Chondrocyte (in vitro differentiated cells): ENCODE results near the gene TYW1B. TPM values are rescaled to one million over a fixed set of nuclear protein-coding genes. Genes with fewer than 3 reads are reported as not detected.
"Not testable (repeated sequence)": the region's sequence is repeated elsewhere in the genome, so short reads cannot be mapped to it uniquely, and the experiment has no call there.

Experiments used
- DNase-seq: peaks from one replicate; pipeline ENCODE4 v3.0.0; 2021; ENCODE audit warnings: mixed read lengths, low spot score
- H3K27ac Mint-ChIP-seq: one replicate; pipeline ENCODE4 v1.8.0; 2021; ENCODE audit warnings: mild to moderate bottlenecking, moderate library complexity, mixed read lengths; ENCODE audit not compliant: unreplicated experiment
- H3K27me3 Mint-ChIP-seq: 2 replicates; pipeline ENCODE4 v1.8.0; 2021; ENCODE audit warnings: low read depth, mixed read lengths
- H3K36me3 Mint-ChIP-seq: 2 replicates; pipeline ENCODE4 v1.8.0; 2021; ENCODE audit warnings: low read depth, mixed read lengths
- H3K4me1 Mint-ChIP-seq: 2 replicates; pipeline ENCODE4 v1.8.0; 2021; ENCODE audit warnings: low read depth, mild to moderate bottlenecking, mixed read lengths
- H3K4me3 Mint-ChIP-seq: one replicate; pipeline ENCODE4 v1.8.0; 2021; ENCODE audit warnings: mild to moderate bottlenecking, moderate library complexity, mixed read lengths; ENCODE audit not compliant: unreplicated experiment
- H3K9me3 Mint-ChIP-seq: 2 replicates; pipeline ENCODE4 v1.8.0; 2021; ENCODE audit warnings: low read depth, mixed read lengths
- total RNA-seq: library from RNA; stranded (reverse); gene quantifications from 3 replicates; pipeline ENCODE4 v1.2.1, GENCODE V29; 2021
- TF ChIP-seq, protein P1 (sequence below): fragments of 200-600 bp; sonication (generic); IDR thresholded peaks from 2 replicates; pipeline ENCODE4 v1.5.0; 2021; ENCODE audit warnings: antibody characterized with exemption, mild to moderate bottlenecking, moderate library complexity

TYW1B gene
- total RNA-seq, 1 donor from 2014 or later = 1.2 TPM

DNA sequence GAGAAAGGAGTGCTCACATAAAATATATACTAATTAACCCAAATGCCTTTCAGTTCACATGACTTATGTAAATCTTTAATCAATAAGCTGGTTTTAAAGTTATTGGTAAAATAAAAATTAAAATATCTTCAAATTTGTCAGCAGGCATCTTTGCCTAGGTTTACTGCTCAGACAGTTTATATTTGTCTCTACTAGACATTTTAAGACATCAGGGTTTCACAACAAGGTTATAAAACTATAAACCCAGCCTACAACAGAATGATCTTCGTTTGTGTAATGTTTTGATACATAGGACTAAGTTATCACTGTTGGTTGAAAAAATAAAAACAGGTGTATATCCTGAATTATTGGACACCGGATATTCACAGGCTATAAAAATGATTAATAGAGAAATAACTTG is 67.4 kb downstream of the TYW1B start:
- Mint-ChIP-seq H3K9me3 (peaks cover 10% of the 10 kb centered on the region), H3K4me1 (no peaks in the 10 kb centered on the region), H3K4me3 (no peak overlapping the region), H3K27ac (no peak overlapping the region), H3K36me3 (peaks cover 2% of the 10 kb centered on the region), H3K27me3 (no peaks in the 10 kb centered on the region)
- DNase-seq = no peak
- TF ChIP-seq, protein P1, sequence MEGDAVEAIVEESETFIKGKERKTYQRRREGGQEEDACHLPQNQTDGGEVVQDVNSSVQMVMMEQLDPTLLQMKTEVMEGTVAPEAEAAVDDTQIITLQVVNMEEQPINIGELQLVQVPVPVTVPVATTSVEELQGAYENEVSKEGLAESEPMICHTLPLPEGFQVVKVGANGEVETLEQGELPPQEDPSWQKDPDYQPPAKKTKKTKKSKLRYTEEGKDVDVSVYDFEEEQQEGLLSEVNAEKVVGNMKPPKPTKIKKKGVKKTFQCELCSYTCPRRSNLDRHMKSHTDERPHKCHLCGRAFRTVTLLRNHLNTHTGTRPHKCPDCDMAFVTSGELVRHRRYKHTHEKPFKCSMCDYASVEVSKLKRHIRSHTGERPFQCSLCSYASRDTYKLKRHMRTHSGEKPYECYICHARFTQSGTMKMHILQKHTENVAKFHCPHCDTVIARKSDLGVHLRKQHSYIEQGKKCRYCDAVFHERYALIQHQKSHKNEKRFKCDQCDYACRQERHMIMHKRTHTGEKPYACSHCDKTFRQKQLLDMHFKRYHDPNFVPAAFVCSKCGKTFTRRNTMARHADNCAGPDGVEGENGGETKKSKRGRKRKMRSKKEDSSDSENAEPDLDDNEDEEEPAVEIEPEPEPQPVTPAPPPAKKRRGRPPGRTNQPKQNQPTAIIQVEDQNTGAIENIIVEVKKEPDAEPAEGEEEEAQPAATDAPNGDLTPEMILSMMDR = no peak

DNA sequence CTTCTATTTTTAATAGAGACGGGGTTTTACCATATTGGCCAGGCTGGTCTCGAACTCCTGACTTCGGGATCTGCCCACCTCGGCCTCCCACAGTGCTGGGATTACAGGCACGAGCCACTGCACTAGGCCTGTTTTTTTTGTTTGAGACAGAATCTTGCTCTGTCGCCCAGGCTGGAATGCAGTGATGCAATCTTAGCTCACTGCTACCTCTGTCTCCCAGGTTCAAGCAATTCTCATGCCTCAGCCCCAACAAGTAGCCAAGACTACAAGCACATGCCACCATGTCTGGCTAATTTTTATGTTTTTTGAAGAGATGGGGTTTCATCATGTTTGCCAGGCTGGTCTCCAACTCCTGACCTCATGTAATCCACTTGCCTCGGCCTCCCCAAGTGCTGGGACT is 73.7 kb downstream of the TYW1B start:
- Mint-ChIP-seq H3K4me3 (no peak overlapping the region), H3K27me3 (no peaks in the 10 kb centered on the region), H3K27ac (peak overlapping the region; percentile 22), H3K4me1 (no peaks in the 10 kb centered on the region), H3K36me3 (peaks cover 2% of the 10 kb centered on the region), H3K9me3 (peaks cover 6% of the 10 kb centered on the region)
- no peak for DNase-seq
- TF ChIP-seq, protein P1 = no peak

DNA sequence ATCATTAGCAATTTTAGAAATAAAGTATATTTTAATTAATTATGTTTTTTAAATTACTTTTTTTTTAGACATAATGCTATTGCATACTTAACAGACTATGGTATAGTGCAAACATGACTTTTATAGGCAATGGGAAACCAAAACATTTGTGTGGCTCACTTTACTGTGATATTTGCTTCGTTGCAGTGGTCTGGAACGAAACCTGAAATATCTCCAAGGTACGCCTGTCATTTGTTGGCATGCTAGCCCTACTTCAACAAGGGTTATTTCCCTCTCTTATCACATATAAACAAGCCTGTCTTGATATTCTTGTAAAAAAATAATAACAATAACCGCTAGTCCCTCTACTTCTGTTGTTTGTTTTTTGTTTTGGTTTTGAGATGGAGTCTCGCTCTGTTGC is 74.2 kb downstream of the TYW1B start:
- peaks cover 5% of the 10 kb centered on the region for H3K9me3 Mint-ChIP-seq
- H3K27ac Mint-ChIP-seq = peak overlapping the region; percentile 22
- no peaks in the 10 kb centered on the region for H3K27me3 Mint-ChIP-seq
- peaks cover 2% of the 10 kb centered on the region for H3K36me3 Mint-ChIP-seq
- H3K4me1 Mint-ChIP-seq = peaks cover 3% of the 10 kb centered on the region
- no peak overlapping the region for H3K4me3 Mint-ChIP-seq
- no peak for DNase-seq
- TF ChIP-seq, protein P1 = no peak

DNA sequence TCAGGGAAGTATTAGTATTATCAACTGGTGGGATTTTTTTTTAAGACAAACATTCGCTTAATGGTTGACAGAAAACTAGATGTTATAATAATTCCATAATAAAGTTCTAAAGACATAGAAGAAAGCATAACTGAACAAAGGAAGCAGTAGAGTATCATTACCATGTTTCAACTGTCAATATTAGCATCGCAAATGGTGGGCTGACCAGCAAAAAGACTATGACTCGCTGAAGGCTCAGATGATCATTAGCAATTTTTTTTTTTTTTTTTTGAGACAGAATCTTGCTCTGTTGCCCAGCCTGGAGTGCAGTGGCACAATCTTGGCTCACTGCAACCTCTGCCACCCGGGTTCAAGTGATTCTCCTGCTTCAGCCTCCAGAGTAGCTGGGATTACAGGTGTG is 74.8 kb downstream of the TYW1B start:
- not testable (repeated sequence) for DNase-seq, H3K27ac Mint-ChIP-seq, H3K4me1 Mint-ChIP-seq, H3K36me3 Mint-ChIP-seq, H3K9me3 Mint-ChIP-seq, H3K4me3 Mint-ChIP-seq, H3K27me3 Mint-ChIP-seq

DNA sequence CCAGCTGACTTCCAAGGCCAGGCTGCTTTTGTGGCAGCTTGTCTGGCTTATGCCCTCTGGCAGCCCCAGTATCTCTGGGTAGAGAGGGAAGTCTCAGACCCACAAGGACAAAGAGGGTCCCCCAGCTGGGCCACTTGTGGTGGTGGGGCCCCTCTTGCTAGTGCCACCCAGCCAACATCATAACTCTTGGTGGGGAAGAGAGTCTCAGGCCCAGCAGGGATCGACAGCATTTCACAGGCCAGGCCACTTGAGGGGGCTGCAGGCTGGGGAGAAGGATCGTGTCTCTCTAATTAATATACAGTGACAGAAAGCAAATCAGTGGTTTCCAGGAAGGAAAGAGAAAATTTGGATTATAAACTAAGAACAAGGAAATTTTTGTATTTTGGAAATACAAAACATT is 76.0 kb downstream of the TYW1B start:
- Mint-ChIP-seq H3K27ac (peak overlapping the region; percentile 15), H3K9me3 (no peaks in the 10 kb centered on the region), H3K36me3 (no peaks in the 10 kb centered on the region), H3K4me1 (peaks cover 6% of the 10 kb centered on the region), H3K4me3 (no peak overlapping the region), H3K27me3 (no peaks in the 10 kb centered on the region)
- TF ChIP-seq, protein P1 = peak; percentile 58
- DNase-seq = no peak

DNA sequence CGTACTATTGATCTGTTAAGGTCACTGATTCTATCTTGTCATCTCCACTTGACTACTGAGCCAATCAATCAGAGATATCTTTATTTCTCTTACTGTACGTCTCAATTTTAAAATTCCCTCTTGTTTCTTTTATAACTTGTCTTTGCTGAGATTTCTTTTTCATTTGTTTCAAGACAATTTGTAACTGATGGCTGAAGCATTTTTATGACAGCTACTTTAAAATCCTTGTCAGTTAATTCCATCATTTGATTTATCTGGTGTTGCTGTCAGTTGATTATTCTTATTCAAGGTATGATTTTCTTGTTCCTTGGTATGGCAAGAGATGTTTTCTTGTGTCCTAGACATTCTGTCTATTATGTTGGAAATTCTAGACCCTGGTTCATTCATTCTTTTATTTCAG is 76.6 kb downstream of the TYW1B start:
- Mint-ChIP-seq H3K27ac (no peak overlapping the region), H3K27me3 (no peaks in the 10 kb centered on the region), H3K36me3 (no peaks in the 10 kb centered on the region), H3K9me3 (no peaks in the 10 kb centered on the region), H3K4me3 (no peak overlapping the region), H3K4me1 (peaks cover 6% of the 10 kb centered on the region)
- no peak for DNase-seq
- TF ChIP-seq, protein P1 = no peak

DNA sequence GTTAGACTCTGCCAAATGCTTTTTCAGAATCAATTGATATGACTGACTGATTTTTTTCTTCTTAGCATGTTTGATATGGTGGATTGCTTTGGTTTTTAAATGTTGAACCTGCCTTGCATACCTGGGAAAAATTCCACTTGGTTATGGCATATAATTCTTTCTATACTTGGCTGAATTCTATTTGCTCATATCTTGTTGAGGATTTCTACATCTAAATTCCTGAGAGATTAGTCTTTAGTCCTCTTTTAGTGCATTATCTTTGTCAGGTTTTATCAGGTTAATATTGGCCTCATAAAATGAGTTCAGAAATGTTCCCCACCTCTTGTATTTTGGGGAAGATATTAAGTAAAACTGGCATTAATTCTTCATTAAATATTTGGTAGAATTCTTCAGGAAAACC is 79.4 kb downstream of the TYW1B start:
- H3K9me3 Mint-ChIP-seq, H3K36me3 Mint-ChIP-seq, H3K4me1 Mint-ChIP-seq, H3K27me3 Mint-ChIP-seq, H3K4me3 Mint-ChIP-seq, H3K27ac Mint-ChIP-seq, DNase-seq: not testable (repeated sequence)

DNA sequence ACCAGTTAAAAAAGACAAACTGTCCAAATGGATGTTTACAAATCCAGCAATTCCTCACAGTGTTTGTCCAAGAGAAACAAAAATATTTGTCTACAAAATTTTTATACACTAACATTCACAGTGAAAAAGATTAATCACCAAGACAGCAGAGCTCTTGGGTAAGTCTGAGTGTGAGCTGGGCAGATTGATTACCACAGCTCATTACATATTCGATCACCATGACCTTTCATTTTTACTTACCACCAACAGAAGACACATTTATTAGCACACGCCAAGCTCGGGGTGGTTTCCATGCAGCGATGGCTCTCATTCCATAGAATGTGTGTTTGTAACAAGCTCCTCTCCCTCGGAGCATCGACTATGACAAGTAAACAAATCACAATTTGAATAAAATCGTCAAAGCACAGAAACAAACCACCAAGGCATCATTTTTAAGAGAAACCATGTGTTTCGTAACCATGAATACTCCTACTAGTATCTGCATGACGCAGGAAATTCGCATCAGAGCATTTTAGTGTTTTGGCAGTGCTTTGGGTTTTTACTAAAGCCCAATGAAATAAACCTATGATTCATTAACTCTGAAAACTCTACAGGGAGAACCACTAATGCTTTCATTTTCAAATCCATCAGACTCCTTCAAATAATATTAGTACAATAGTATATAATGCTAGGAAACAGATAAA is 83.6 kb downstream of the TYW1B start:
- Mint-ChIP-seq H3K36me3 (peaks cover 15% of the 10 kb centered on the region), H3K9me3 (peaks cover 13% of the 10 kb centered on the region)
- DNase-seq, H3K4me3 Mint-ChIP-seq, H3K4me1 Mint-ChIP-seq, H3K27me3 Mint-ChIP-seq, H3K27ac Mint-ChIP-seq: not testable (repeated sequence)
